Neutrophil (primary cell): Measurements from ENCODE around the gene DENND1A.

ENCODE experiments used
- H3K27ac ChIP-seq: fragments of 200-600 bp; sonication (generic); 2 replicates; pipeline ENCODE4 v1.5.1; 2016; ENCODE audit warnings: mild to moderate bottlenecking, moderate library complexity
- H3K27me3 ChIP-seq: fragments of 200-600 bp; sonication (generic); 2 replicates; pipeline ENCODE4 v1.6.0; 2016; ENCODE audit warnings: mild to moderate bottlenecking
- H3K36me3 ChIP-seq: fragments of 200-600 bp; sonication (generic); 2 replicates; pipeline ENCODE4 v1.5.1; 2017
- H3K4me1 ChIP-seq, 2 experiments: fragments of 200-600 bp in 1 of 2; sonication (generic) in 1 of 2; 1 replicate in 1 of 2; 2 replicates in 1 of 2; pipeline versions ENCODE4 v1.5.1 to v1.6.1; 2013 to 2016; ENCODE audit warnings: low read depth in 1 of 2, low read length in 1 of 2, mild to moderate bottlenecking in 1 of 2, moderate library complexity in 1 of 2; ENCODE audit not compliant: control insufficient read depth in 1 of 2, insufficient read depth in 1 of 2
- H3K4me3 ChIP-seq, 2 experiments: fragments of 200-600 bp in 1 of 2; sonication (generic) in 1 of 2; 1 replicate in 1 of 2; 2 replicates in 1 of 2; pipeline ENCODE4 v1.5.1; 2013 to 2016; ENCODE audit warnings: low read depth in 1 of 2, low read length in 1 of 2, mild to moderate bottlenecking in 1 of 2, moderate library complexity in 1 of 2
- H3K9me3 ChIP-seq: fragments of 200-600 bp; sonication (generic); 2 replicates; pipeline ENCODE4 v1.5.1; 2016
- TF ChIP-seq, protein P1 (sequence below): fragments of 200-600 bp; sonication (generic); IDR thresholded peaks from 2 replicates; pipeline ENCODE4 v1.5.1; 2016; ENCODE audit warnings: antibody characterized with exemption

The DENND1A gene

GRCh38 chr9:123395689-123396511, 534.0 kb downstream of the DENND1A start:
- Histone ChIP-seq H3K9me3 (no peaks in the 10 kb centered on the region), H3K27me3 (no peaks in the 10 kb centered on the region), H3K27ac (no peak overlapping the region), H3K4me3 (no peak overlapping the region), H3K4me1 (no peaks in the 10 kb centered on the region), H3K36me3 (peaks cover 38% of the 10 kb centered on the region)
- TF ChIP-seq, protein P1, sequence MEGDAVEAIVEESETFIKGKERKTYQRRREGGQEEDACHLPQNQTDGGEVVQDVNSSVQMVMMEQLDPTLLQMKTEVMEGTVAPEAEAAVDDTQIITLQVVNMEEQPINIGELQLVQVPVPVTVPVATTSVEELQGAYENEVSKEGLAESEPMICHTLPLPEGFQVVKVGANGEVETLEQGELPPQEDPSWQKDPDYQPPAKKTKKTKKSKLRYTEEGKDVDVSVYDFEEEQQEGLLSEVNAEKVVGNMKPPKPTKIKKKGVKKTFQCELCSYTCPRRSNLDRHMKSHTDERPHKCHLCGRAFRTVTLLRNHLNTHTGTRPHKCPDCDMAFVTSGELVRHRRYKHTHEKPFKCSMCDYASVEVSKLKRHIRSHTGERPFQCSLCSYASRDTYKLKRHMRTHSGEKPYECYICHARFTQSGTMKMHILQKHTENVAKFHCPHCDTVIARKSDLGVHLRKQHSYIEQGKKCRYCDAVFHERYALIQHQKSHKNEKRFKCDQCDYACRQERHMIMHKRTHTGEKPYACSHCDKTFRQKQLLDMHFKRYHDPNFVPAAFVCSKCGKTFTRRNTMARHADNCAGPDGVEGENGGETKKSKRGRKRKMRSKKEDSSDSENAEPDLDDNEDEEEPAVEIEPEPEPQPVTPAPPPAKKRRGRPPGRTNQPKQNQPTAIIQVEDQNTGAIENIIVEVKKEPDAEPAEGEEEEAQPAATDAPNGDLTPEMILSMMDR, result no peak

DNA sequence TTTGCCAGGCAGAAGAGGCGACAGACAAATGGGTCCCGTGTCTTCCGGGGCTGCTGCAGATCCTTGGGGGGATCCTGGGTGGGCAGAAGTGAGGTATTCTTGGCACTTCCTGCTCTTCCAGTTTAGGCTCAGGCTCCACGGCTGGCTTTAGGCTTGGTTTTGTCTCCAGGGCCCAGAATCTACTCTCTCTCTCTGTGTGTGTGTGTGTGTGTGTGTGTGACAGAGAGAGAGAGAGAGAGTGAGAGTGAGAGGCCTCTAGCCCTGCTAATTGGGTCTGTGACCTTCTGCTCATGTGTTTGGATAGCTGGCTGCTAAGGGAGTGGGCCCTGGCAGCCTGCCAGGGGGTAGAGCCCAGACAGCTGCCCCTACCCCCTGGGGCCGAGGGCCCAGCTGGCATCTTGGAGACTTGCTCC, 534.6 kb downstream of the DENND1A start:
- H3K4me3 ChIP-seq, result no peak overlapping the region
- H3K27me3 ChIP-seq, result no peaks in the 10 kb centered on the region
- no peak overlapping the region for H3K27ac ChIP-seq
- no peaks in the 10 kb centered on the region for H3K9me3 ChIP-seq
- TF ChIP-seq, protein P1, result no peak
- H3K4me1 ChIP-seq, result no peaks in the 10 kb centered on the region
- peaks cover 37% of the 10 kb centered on the region for H3K36me3 ChIP-seq

GRCh38 chr9:123394291-123395235, 535.4 kb downstream of the DENND1A start:
- Histone ChIP-seq H3K4me3 (no peak overlapping the region), H3K27ac (no peak overlapping the region)

DNA sequence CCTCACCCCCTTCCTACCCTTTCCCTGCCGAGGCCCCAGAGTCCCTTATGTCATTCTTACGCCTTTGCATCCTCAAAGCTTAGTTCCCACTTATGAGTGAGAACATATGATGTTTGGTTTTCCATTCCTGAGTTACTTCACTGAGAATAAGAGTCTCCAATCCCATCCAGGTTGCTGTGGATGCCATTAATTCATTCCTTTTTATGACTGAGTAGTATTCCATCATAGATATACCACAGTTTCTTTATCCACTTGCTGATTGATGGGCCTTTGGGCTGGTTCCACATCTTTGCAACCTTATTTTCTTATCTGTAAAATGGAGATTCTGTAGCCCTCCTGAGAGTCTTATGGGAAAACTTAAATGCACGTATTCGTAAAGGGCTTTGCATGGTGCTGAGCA, 537.1 kb downstream of the DENND1A start:
- H3K9me3 ChIP-seq, result no peaks in the 10 kb centered on the region
- no peak overlapping the region for H3K4me3 ChIP-seq
- peaks cover 17 to 18% of the 10 kb centered on the region in 2 experiments for H3K4me1 ChIP-seq
- no peak overlapping the region for H3K27ac ChIP-seq
- TF ChIP-seq, protein P1, result no peak
- no peaks in the 10 kb centered on the region for H3K27me3 ChIP-seq
- H3K36me3 ChIP-seq, result peaks cover 34% of the 10 kb centered on the region

More at GRCh38 chr9:123394291-123395235, 535.4 kb downstream of the DENND1A start:
- TF ChIP-seq, protein P1, result no peak
- peaks cover 0 to under 1% of the 10 kb centered on the region in 2 experiments for H3K4me1 ChIP-seq
- no peaks in the 10 kb centered on the region for H3K27me3 ChIP-seq
- H3K36me3 ChIP-seq, result peaks cover 35% of the 10 kb centered on the region
- H3K9me3 ChIP-seq, result no peaks in the 10 kb centered on the region

GRCh38 chr9:123391946-123392345, 538.0 kb downstream of the DENND1A start:
- H3K27me3 ChIP-seq, result no peaks in the 10 kb centered on the region
- H3K36me3 ChIP-seq, result peaks cover 26% of the 10 kb centered on the region
- H3K4me1 ChIP-seq, result peaks cover 23 to 24% of the 10 kb centered on the region in 2 experiments
- no peak overlapping the region for H3K27ac ChIP-seq
- no peak overlapping the region for H3K4me3 ChIP-seq
- TF ChIP-seq, protein P1, result no peak
- no peaks in the 10 kb centered on the region for H3K9me3 ChIP-seq
